Mucosa of descending colon (tissue), 3 donors: Measurements from ENCODE around the gene JMJD1C. TPM values are rescaled to one million over a fixed set of nuclear protein-coding genes. Genes with fewer than 3 reads are reported as not detected.

ENCODE experiments used
- ATAC-seq: fragments of 200-7000 bp; cut with Tn5 transposase; one replicate; pipeline ENCODE4 v1.9.1; 2020; ENCODE audit warnings: mild to moderate bottlenecking, moderate library complexity
- DNase-seq, 3 donors: peaks; one replicate each; pipeline ENCODE4 v3.0.0-alpha.2; 2020
- H3K36me3 ChIP-seq: fragments of 200-600 bp; one replicate; pipeline ENCODE4 v1.8.0; 2021; ENCODE audit warnings: low read depth, mild to moderate bottlenecking
- H3K4me1 ChIP-seq: fragments of 200-600 bp; one replicate; pipeline ENCODE4 v1.8.0; 2021; ENCODE audit warnings: low read depth, mild to moderate bottlenecking
- H3K4me3 ChIP-seq: fragments of 200-600 bp; one replicate; pipeline ENCODE4 v1.8.0; 2021; ENCODE audit warnings: mild to moderate bottlenecking
- H3K9me3 ChIP-seq: fragments of 200-600 bp; one replicate; pipeline ENCODE4 v1.8.0; 2021; ENCODE audit warnings: mild to moderate bottlenecking
- intact Hi-C, 2 donors: fragments of 100-400 bp; cut with DNase I in 1 of 2; cut with micrococcal nuclease in 1 of 2; formaldehyde crosslinking; loops; one replicate each; pipeline versions ENCODE4 v1.11.0 to v1.11.1; 2022; cut with DNase I, micrococcal nuclease
- total RNA-seq, 3 donors: library from RNA; stranded (reverse); fragmentation: NEBNext Ultra II Directional in 2 of 3; extraction: Animal tissue kit (Norgen Biotek cat#: 25700) in 2 of 3; gene quantifications; one replicate each; pipeline versions ENCODE4 v1.2.1 to v1.2.4, GENCODE V29; 2021 to 2023
- TF ChIP-seq, protein P1 (sequence below): fragments of 200-600 bp; IDR thresholded peaks from one replicate; pipeline ENCODE4 v1.8.0; 2022; ENCODE audit warnings: antibody characterized with exemption, mild to moderate bottlenecking
- donor health status: DM: no; HTN: no; CAD: no; lungs with moderate emphysema.
- donor health status: DM: no; HTN: no; CAD: no.
- donor health status: DM: no; HTN: yes; CAD: no.

The JMJD1C gene
- total RNA-seq, 3 donors from 2014 or later, result 54.1 to 83.8 (median 82.1) TPM

DNA sequence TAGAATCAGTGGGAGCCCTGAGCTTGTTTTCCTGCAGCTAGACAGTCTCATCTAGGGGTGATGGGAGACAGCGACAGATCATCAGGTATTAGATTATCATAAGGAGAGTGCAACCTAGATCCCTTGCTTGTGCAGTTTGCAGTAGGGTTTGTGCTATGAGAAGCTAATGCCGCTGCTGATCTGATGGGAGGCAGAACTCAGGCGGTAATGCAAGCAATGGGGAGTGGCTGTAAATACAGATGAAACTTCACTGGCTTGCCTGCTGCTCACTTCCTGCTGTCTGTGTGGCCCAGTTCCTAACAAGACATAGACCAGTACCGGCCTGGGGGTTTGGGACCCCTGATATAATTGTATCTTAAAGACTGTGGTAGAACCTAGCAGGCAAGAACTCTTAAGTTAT is 315.0 kb downstream of the JMJD1C start:
- H3K9me3 ChIP-seq, result no peaks in the 10 kb centered on the region
- ATAC-seq (no peak), DNase-seq (no peak)
- H3K4me1 ChIP-seq, result peaks cover 9% of the 10 kb centered on the region
- TF ChIP-seq, protein P1, sequence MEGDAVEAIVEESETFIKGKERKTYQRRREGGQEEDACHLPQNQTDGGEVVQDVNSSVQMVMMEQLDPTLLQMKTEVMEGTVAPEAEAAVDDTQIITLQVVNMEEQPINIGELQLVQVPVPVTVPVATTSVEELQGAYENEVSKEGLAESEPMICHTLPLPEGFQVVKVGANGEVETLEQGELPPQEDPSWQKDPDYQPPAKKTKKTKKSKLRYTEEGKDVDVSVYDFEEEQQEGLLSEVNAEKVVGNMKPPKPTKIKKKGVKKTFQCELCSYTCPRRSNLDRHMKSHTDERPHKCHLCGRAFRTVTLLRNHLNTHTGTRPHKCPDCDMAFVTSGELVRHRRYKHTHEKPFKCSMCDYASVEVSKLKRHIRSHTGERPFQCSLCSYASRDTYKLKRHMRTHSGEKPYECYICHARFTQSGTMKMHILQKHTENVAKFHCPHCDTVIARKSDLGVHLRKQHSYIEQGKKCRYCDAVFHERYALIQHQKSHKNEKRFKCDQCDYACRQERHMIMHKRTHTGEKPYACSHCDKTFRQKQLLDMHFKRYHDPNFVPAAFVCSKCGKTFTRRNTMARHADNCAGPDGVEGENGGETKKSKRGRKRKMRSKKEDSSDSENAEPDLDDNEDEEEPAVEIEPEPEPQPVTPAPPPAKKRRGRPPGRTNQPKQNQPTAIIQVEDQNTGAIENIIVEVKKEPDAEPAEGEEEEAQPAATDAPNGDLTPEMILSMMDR, result no peak
- no peak overlapping the region for H3K4me3 ChIP-seq
- no peaks in the 10 kb centered on the region for H3K36me3 ChIP-seq
- intact Hi-C loops, result loop anchor here in 1 of 2 donors (10.0 kb wide), 1 partner anchor 556 kb away; no protein-coding TSS in a partner anchor

DNA sequence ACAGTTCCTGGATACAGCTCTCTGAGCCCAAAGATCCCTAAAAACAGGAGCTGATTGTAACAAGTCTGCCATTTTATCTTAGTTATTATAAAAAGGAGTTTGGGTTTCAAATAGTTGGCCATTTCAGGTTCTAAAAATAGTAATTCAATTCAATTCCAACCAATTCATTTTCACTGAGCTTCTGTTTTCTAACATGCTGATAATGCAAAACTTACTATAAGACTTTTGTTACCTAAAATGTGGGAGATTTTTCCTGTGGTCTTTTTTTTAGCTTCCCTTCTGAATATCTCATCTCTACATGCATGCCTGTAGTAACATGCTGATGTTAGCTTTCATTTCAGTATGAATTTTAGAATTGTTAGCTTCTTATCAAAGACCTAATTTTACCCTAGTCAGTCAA is 319.3 kb downstream of the JMJD1C start:
- no peak for ATAC-seq
- no peaks in the 10 kb centered on the region for H3K36me3 ChIP-seq
- H3K4me1 ChIP-seq, result no peaks in the 10 kb centered on the region
- H3K9me3 ChIP-seq, result no peaks in the 10 kb centered on the region
- DNase-seq, result no peak
- no peak overlapping the region for H3K4me3 ChIP-seq
- TF ChIP-seq, protein P1, result no peak
- intact Hi-C loops, result no loop called here

DNA sequence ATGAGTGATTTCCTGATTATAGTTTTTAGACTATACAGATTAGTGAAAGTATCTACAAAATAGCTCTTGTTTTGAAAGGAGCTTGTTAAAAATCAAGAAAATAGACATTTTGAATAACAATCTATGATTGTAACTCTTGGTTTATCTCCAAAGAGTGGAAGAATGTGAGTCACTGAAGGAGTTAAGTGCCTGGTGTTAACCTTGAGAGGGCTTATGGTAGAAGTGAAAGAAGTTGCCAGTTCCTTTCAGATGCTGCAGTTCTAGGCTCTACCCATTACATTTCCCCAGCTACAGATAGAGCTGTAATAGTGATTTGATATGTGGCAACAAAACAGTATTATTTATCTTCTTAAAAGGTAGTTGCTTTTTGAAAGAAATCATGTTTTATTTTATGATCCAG is 320.0 kb downstream of the JMJD1C start:
- intact Hi-C loops, result no loop called here
- ATAC-seq (no peak), DNase-seq (no peak)
- TF ChIP-seq, protein P1, result no peak
- Histone ChIP-seq H3K4me3 (no peak overlapping the region), H3K9me3 (no peaks in the 10 kb centered on the region), H3K36me3 (no peaks in the 10 kb centered on the region), H3K4me1 (no peaks in the 10 kb centered on the region)

DNA sequence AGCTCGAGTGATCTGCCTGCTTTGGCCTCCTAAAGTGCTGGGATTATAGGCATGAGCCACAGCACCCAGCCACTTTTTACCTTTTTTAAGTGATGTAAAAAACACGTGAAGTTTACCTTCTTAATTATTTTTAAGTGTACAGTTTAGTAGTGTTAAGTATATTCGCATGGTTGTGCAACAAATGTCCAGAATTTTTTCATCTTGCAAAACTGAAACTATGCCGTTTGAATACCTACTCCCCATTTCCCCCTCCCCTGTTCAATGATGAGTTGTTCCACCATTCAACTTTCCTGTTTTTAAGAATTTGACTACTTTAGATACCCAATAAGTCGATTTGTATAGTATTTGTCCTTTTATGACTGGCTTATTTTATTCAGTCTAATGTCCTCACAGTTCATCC is 321.8 kb downstream of the JMJD1C start:
- TF ChIP-seq, protein P1, result no peak
- DNase-seq (no peak), ATAC-seq (no peak)
- Histone ChIP-seq H3K4me3 (no peak overlapping the region), H3K9me3 (no peaks in the 10 kb centered on the region), H3K36me3 (no peaks in the 10 kb centered on the region), H3K4me1 (no peaks in the 10 kb centered on the region)
- intact Hi-C loops, result no loop called here

DNA sequence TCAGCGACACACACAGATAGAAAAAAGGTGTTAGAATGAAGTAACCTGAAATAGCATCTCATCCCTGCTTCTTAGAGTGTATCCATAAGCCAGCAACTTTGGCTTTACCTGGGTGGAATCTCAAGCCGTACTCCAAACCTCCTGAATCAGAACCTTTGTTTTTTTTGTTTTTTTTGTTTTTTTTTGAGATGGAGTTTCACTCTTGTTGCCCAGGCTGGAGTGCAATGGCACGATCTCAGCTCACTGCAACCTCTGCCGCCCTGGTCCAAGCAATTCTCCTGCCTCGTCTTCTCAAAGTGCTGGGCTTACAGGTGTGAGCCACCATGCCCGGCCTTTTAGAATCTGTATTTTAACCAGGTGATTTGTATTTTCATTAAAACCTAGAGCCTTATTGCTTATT is 323.6 kb downstream of the JMJD1C start:
- intact Hi-C loops, result no loop called here
- Histone ChIP-seq H3K36me3 (no peaks in the 10 kb centered on the region), H3K4me3 (no peak overlapping the region), H3K4me1 (no peaks in the 10 kb centered on the region), H3K9me3 (no peaks in the 10 kb centered on the region)
- TF ChIP-seq, protein P1, result no peak
- DNase-seq, result no peak
- ATAC-seq, result no peak

DNA sequence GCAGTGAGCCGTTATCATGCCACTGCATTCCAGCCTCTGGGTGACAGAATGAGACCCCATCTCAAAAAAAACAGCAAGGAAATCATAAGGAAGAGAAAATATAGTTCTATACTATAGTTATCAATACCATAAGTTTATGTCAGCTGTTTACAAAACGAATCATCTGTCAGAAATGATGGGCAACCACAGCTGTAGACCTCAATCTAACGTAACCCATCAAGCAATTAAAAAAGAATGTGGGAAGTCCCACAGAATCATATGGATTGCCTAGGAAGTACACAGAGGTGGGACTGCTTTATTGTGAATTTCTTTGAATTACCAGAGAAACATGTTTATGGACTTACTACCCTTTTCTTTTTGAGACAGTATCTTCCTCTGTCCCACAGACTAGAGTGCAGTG is 325.7 kb downstream of the JMJD1C start:
- intact Hi-C loops, result no loop called here
- TF ChIP-seq, protein P1, result no peak
- Histone ChIP-seq H3K4me1 (peaks cover 4% of the 10 kb centered on the region), H3K36me3 (no peaks in the 10 kb centered on the region), H3K4me3 (no peak overlapping the region), H3K9me3 (no peaks in the 10 kb centered on the region)
- no peak for ATAC-seq
- DNase-seq, result no peak
